RCC 7860 (cell line): Measurements from ENCODE around the gene XPO5.
"Not testable (repeated sequence)": the region's sequence is repeated elsewhere in the genome, so short reads cannot be mapped to it uniquely, and the experiment has no call there.

Source experiments
- DNase-seq: peaks from one replicate; pipeline ENCODE4 v3.0.0-alpha.2; 2015; ENCODE audit warnings: low spot score
- FAIRE-seq: peaks from 2 replicates; lab custom pipeline; 2012; peaks lifted over from hg19 to GRCh38; lab: Jason Lieb, UNC

Gene XPO5

DNA sequence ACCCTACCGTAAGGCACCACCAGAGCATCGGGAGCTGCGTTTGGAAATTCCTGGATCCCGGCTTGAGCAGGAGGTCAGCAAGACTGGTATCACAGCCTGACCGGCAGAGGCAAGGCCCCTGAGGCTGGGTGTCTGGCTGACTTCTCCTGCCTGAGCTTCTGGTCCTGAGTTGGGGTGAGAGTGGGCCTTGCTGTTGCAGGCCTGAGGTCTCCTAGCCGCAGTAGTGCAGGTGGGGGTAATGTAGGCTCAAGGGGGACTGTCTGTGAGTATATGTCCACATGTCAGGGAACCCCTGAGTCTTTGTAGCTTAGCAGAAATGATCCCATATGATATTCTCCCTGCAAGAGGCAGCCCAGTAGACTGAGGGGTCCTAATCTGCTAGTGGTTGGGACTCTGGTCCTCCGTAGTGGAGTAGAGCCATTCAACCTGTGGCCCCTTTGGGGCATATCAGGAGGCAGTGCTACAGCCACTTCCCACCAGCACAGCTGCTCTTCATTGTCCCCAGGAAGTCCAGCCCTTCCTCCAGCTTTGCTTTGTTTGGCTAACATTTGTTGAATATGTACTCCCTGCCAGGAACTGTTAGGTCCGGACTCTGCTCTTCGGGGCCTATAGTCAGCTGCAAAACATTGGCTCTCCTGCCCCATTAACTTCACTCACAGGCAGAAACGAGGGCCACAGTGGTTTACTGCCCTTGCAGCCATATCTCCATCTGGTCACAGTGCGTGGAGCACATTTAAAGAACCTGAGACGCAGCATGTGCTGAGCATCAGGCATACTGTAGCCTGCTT is 76.6 kb downstream of the XPO5 start:
- FAIRE-seq (no peak), DNase-seq (no peak)

DNA sequence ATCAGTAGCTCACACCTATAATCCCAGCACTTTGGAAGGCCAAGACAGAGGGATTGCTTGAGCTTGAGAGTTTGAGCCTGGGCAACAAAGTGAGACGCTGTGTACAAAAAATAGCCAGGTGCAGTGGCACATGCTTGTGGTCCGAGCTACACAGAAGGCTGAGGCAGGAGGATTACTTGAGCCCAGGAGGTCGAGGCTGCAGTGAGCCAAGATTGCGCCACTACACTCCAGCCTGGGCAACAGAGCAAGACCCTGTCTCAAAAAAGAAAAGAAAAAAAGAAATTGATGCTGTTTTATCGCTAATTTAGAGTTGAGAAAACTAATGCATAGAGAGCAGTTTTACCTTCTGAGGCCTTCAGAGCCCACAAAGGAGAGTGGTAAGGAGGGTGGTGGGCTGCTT is 77.5 kb downstream of the XPO5 start:
- FAIRE-seq, result not testable (repeated sequence)

DNA sequence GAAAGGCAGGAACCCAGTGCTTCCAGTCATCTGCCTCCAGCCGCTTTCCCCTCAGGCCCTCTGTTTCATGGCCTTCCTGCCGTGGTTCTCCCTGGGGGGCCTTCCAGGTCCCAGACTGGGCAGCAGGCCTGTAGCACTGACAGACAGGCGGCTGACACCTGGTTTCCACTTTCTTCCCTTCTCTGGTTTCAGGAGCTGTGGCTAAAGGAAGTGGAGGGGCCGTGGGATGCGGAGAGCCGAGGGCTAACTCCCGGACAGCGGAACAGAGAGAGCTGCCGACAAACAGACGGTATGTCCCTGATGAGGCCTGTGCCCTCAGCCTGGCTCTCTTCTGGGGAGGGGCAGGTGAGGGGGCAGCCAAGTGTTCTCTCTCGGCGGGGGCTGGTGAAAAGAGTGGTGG is 78.1 kb downstream of the XPO5 start:
- DNase-seq, result no peak
- no peak for FAIRE-seq

More for the DNA sequence above, 77.5 kb downstream of the XPO5 start:
- DNase-seq, result not testable (repeated sequence)

DNA sequence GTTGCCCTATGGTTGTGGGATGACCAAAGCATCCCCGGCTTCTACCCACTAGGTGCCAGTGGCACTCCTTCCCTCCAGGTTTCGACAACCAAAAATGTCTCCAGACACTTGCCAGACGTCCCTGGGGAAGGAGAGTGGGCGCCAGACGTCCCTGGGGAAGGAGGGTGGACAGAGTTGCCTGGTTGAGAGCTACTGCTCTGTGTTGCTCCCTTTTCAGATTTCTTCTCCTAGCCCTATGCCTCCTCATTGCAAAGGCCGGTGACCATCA is 78.8 kb downstream of the XPO5 start:
- FAIRE-seq, result no peak
- DNase-seq, result no peak

DNA sequence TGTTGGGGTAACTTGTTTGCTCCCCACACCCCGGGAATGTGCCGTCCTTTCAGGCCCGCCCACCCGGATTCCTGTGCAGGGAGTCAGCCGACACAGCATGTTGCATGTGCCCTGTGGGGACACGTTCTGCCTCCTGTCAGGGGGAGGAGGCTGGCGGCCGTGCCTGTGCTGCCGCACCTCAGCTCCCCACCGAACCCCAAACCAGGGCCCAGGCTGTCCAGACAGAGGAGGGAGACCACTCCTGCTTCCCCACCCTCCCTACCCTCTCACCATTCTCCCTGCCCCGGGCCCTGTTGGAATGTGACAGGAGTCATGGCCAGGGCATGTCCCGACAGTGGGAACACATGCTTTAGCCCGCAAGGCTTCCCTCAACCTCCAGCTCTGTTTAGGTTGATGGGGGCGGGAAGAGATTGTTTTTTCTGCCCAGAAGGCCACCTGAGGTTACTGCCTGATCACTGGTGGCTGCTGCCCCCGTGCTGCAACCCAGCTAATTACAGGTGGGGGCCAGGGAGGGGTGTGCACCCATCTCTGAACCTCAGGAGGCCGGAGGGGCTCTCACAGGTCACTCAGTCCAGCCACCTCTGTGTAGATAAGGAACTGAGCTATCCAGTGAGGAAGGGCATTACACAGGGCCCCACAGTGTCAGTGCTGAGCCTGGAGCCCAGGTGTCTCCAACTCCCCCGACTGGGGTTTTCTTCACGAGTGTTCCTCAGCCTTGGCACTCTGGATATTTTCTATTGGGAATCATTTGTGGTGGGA is 79.3 kb downstream of the XPO5 start:
- FAIRE-seq (no peak), DNase-seq (no peak)

DNA sequence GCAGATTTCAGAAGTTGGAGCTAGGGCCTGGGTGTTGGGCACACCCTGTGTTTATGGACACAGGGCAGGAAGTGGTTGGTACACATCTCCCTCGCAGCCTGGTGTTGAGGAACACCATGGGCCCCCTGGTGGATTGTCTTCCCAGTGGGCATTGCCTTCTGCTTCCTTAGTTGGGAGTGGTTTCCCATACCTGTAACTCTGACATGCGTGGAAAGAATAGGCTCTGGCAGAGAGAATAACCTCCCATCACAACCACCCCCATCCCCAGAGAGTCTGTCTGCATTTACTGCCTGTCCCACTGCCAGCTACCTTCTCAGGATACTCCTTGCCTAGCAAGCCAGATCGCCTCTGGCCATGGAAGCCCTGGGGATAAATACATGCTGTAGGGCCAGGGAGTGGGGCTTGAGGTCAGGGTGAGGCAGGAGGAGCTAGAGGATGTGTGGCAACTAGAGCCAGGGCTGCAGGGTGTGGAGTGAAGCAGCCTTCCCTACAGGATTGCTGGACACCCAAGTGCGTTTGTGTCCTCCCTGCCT is 80.4 kb downstream of the XPO5 start:
- FAIRE-seq, result no peak
- no peak for DNase-seq

DNA sequence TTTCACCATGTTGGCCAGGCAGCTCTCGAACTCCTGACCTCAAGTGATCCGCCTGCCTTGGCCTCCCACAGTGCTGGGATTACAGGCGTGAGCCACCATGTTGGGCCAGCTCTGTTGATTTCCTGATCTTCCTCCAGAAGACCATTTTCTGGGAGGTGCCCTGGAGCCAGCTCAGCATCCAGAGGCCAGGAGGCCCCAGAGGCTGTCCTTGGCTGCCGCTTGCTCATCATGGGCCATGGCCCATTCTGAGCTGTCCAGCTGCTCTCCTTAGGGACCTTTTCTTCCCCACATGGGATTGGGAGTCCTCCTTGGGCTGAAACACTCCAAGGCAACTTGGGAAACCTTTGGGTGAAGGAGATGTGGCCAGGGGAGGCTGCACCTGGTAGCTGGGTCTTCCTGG is 81.1 kb downstream of the XPO5 start:
- FAIRE-seq (no peak), DNase-seq (no peak)

DNA sequence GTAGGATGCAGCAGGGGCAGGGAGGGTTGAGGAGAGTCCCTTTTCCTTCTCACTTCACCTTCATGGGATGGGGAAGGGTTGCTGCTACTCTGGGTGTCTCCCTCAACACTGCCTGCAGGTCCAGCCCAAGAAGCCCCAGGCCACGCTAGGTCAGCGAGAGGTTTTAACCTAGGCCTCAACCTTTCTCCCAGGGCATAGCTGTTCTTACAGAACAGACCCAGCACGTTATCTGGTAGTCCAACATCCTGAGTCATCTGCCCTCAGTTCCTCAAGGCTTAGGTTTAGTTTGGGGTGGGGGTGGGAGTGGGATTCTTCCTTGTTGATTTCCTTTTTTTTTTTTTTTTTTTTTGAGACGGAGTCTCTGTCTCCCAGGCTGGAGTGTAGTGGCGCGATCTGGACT is 81.5 kb downstream of the XPO5 start:
- no peak for DNase-seq
- no peak for FAIRE-seq

DNA sequence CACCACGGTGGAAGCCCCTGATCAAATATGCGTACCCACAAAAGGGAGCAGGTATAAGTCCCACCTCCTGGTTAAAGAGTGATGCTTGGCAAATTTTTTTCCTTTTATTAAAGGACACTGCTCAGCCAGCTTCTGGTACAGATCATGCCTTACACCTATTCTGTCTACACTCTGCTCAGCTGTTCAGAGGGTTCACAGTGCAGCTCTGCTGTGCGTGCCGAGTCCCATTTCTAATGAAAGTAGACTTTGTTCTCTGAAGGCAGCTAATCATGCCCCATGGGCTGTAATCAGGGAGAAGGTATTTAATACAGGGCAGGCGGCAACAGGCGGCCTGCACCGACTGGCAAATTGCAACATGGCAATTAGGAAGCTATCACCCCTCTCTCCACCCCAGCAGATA is 82.0 kb downstream of the XPO5 start:
- no peak for FAIRE-seq
- DNase-seq, result no peak

DNA sequence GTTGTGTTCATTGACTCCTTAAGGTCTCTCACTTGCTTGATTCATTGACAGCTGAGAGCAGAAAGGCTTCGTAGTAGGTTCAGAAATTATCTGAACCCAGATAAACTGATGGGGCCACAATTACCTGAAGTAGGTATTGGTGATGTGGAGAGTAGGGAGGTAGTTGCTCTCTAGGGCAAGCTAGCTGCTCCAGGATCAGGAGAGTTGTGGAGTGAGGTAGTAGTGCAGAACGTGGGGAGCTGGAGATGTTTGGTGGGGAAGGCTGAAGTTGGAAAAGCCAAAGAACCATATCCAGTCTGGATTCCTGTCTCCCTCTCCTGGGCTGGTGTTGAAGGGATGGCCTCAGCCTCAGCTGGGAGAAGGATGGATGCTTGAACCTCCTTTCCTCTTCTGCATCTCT is 82.6 kb downstream of the XPO5 start:
- no peak for DNase-seq
- FAIRE-seq, result no peak

DNA sequence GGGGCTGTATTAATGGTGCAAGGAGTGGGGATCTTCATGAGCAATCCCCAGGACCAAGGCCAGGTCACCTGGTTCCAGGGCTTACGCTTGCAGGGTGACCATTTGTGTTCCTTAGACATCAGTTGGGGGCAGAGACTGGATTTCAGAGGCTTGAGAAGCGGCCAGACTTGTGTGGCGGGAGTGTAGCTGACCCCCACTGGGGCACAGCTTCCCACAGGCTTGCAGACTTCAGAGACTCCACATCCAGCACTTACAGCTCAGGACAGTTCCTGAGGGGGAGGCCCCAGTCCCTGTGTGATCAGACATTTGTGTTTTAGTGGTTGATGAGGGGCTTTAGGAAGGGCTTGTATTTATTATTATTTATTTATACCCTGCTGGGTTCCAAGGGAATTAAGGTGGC is 83.2 kb downstream of the XPO5 start:
- DNase-seq (no peak), FAIRE-seq (no peak)

DNA sequence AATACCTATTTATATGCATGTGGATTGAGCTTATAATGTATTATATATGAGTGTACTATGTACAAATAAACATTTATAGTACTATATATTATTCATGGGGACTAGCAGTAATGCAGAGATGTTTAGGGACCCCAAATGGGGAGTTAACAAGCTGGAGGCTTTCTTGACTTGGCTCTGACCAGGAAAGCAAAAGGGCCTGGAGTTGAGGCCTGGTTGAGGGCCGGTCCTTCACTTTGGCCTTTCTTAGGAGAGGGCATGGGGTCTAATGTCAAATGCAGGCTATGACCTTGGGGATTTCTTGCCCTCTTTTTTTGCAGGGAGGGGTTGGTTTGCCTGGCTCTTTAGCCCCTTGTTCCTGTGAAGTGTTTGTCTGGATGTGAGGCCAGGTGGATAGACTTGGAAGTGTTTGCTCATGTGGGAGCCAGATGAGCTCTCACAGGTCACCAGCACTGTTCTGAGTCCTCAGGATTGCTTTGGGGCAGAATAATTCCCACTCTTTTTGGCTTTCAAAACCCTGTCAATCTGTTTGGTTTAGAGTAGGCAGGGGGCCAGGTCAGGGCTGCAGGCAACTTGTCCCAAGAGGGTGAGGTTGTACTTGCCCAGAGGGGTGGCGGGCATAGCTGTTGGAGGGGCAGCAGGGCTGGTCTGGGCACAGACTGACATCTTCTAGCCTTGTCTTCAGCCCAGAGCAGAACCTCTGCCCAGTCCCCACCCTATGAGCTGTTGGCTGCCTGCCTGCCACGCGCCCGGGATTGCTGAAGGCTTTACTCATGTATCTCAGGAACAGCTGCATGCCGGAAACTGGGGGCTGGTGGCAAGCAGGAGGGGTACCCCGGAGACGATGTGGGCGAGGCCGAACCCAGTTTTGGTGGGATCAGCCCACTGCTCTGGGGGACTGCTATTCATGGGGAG is 83.8 kb downstream of the XPO5 start:
- DNase-seq (no peak), FAIRE-seq (no peak)

DNA sequence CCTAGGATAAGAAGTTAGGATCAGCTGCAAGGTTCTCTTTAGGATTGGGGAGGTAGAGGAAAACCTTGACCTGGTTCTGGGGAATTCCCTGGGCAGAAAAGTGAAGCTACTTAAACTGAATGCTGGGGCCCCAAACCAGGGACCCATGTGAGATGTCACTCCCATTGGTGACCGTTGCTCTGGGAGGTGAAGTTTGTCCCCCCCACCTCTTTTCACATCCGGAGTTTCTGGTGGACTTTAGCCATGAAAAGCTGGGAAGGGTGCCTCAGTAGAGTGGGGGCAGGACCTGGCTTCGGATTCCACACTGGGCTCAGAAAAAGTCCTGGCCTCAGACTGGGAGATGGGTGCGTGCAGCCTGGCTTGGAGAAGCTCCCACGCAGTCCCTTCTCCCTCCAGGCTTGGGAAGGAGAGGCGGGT is 85.3 kb downstream of the XPO5 start:
- FAIRE-seq (no peak), DNase-seq (no peak)

DNA sequence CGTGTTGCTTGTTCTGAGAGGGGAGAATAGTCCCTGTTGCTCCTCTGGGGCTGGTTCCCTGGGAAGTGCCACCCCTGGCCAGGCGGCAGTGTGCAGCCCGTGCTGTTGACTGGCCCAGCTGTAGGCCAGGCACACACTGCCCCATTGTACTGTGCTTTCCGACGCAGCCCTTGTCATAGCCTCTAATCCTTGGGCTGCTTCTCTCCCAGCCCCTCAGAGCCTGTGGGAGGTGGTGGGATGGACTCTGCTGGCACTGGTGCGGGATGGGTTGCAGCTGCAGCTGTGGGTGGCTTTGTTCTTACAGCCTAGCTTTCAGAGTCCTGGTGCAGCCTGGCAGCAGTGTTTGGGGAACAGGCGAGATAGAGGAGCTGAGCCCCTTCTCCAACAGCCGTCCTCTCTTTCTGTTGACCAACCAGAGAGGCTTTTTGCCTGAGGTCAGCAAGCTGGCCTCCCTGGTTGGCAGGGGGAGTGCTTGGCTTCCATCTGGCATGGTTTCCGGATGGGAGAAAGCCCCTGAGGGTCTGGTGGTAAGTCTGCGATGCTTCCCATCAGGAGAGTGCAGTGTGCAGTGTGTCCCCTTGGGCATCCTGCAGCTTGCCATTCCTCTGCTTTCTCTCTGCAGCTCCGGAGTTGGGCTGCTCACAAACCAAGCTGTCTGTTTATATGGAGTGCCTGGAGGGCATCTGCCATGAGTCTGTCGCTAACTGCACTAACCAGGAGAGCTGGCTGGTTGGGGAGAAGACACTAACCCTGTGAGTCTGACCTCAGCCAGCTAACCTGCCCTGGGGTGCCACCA is 86.4 kb downstream of the XPO5 start:
- no peak for DNase-seq
- no peak for FAIRE-seq

DNA sequence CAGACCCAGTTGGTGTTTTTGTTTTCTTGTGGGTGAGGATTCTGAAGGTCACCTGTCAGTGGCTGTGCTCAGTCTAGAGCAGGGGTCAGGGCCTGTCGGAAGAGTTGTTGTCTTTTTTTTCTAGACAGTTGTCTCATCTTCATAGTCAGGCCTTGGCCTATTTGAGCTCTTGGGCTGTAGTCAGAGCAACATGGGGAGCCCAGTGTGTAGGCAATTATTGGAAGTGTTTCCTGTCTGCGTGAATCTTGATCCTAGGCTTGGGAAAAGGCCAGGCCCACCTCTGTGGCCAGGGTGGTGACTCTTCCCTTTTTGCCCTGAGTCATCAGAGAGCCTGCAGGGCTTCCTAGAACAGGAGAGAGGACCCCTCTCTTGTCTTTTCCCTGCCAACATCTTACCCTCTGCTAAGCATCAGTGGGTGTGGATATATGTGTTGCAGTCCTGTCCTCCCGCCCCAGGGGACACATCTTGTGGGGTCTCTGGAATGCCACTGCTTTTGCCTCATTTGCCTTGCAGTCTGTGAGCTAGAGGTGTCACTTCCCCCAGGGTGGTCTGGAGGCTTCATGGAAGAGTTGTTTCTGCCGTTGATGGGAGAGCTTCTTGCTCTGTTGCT is 87.1 kb downstream of the XPO5 start:
- no peak for FAIRE-seq

DNA sequence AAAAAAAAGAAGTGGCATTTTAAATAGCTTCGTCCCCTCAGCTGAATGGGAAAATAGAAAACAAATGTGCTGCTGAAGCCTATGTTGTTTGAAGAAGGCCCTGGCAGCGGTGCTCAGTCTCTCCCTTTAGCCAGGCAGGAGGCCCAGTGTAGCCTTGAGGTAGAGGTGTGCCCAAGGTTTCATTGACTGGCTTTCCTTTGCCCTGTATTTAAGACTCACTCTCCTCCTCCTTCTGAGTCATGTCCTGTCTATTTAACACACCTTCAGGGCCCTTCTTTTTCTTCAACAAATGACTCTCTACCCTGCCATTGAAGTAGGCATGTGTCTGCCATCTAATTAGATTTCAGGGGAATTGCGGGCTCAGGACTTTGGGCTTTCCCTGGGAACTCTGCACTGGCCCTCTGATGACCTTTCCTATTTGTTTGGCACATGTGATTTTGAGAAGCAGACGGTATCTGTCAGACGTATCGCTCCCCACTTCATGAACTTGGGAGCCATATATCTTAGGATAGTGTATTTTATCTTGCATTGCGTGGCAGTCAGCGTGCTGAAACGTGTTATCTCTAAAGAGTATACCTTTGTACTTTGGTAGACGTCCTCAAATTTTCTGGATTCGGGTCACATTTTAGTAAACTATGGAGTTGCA is 94.1 kb downstream of the XPO5 start:
- FAIRE-seq, result no peak

More for the DNA sequence above, 87.1 kb downstream of the XPO5 start:
- no peak for DNase-seq

DNA sequence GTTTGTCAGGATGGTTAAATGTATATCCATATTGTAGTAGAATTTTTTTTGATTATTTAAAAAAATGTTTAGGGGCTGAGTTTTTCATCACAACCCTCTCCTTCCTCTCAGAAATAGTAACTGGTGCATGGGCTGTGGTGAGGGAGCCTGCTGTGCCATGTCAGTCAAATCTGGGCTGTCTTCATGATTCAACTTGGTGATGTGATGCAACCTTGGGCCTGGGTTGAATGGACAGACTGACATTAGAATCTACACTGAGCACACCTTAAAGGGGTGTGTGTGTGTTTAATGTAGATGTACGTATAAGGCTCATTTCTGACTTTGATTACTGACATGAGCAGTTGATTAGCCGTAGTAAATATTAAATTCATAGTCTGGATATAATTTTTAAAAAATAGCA is 94.8 kb downstream of the XPO5 start:
- FAIRE-seq (no peak), DNase-seq (no peak)

More for the DNA sequence above, 94.1 kb downstream of the XPO5 start:
- no peak for DNase-seq

DNA sequence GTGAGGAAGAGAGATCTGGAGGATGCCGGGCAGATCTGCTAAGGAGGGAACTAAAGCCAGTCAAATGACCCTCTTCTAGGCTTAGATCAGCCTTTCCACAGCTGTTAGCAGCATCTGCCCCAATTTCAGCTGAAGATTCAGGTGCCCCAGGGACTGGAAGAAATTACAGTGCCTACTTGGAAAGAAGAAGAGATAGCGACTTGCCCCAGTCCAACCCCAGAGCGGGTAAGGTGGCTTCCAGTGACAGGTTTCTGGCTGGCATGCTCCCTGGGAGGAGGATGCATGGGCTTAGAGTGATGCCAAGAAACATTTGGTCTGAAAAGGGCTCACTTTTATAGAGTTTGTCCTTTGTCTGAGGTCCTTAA is 97.8 kb downstream of the XPO5 start:
- no peak for FAIRE-seq

DNA sequence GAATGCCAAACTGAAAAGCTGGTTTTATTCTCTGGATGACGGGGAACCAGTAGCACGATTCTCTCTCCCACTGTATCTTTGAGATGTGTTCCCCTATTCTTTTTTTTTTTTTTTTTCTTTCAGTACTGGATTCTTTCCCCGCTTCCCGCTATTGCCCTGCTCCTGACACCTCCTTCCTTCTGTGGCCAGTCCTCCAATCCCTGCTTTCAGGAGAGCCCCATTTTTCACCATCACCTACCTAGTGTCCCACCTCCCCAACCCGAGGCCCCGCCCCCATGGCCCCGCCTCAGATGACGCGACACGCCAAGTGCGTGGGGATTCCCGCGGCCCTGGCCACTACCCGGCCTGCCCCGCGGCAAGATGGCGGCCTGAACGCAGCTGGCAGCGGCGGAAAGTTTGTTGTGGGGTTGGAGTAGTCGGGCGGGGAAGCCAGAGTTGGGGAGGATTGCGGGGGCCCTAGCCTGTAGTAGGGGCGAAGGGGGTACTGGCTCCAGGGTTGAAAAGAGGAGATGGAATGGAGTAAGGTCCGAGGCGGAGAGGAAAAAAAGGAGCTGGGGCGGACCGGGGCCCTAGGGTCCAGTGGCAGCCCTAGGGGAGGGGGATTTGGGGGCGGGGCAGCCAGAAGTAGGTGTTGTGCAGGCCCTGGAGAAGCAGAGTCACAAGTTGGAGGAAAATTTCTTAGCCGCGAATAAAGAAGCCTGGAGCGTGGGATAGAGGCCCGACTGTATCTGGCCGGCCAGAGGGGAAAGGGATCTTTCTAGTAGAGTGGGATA is 98.4 kb downstream of the XPO5 start, which contains the start of gene TJAP1:
Gene TJAP1, plus strand, starts transcription at position 336 of the 773 bp plus-strand sequence. CDS start 21,432 bp downstream, outside the sequence.
- DNase-seq, result peak; percentile 38
- FAIRE-seq, result no peak

More for the DNA sequence above, 97.8 kb downstream of the XPO5 start:
- DNase-seq, result no peak
